ENCODE results near the gene KRT3.

The KRT3 gene

GRCh38 chr12:52783563-52784316 lies 12.2 kb downstream of the KRT3 start:
- no peak for DNase-seq (ENCODE audit: low read depth, low spot score)

GRCh38 chr12:52782502-52782901 lies 13.4 kb downstream of the KRT3 start:
- DNase-seq (ENCODE audit: low read depth, low spot score): no peak

- no peak for DNase-seq (ENCODE audit: low read depth, low spot score)
Measured at GRCh38 chr12:52781399-52782082, 14.4 kb downstream of the KRT3 start.

GRCh38 chr12:52779914-52780313 lies 16.0 kb downstream of the KRT3 start:
- DNase-seq (ENCODE audit: low read depth, low spot score): no peak

- DNase-seq (ENCODE audit: low read depth, low spot score): no peak
Measured at GRCh38 chr12:52778833-52779232, 17.1 kb downstream of the KRT3 start.

GRCh38 chr12:52777566-52777965 lies 18.4 kb downstream of the KRT3 start:
- no peak for DNase-seq (ENCODE audit: low read depth, low spot score)

GRCh38 chr12:52776913-52777395 lies 19.0 kb downstream of the KRT3 start, which contains the start of gene KRT76:
Gene KRT76 (minus strand): TSS chr12:52777345. CDS start chr12:52777291, 54 bp downstream.
- DNase-seq (ENCODE audit: low read depth, low spot score): no peak

- DNase-seq (ENCODE audit: low read depth, low spot score): no peak
Measured at GRCh38 chr12:52776435-52776834, 19.5 kb downstream of the KRT3 start.

- no peak for DNase-seq (ENCODE audit: low read depth, low spot score)
Measured at GRCh38 chr12:52774629-52775250, 21.2 kb downstream of the KRT3 start.

GRCh38 chr12:52772772-52773171 lies 23.1 kb downstream of the KRT3 start:
- no peak for DNase-seq (ENCODE audit: low read depth, low spot score)

- DNase-seq (ENCODE audit: low read depth, low spot score): no peak
Measured at GRCh38 chr12:52772188-52772587, 23.7 kb downstream of the KRT3 start.

GRCh38 chr12:52771505-52771904 lies 24.4 kb downstream of the KRT3 start:
- DNase-seq (ENCODE audit: low read depth, low spot score): no peak

- no peak for DNase-seq (ENCODE audit: low read depth, low spot score)
Measured at GRCh38 chr12:52771088-52771487, 24.8 kb downstream of the KRT3 start.

- no peak for DNase-seq (ENCODE audit: low read depth, low spot score)
Measured at GRCh38 chr12:52769946-52770345, 26.0 kb downstream of the KRT3 start.

- no peak for DNase-seq (ENCODE audit: low read depth, low spot score)
Measured at GRCh38 chr12:52769354-52769753, 26.6 kb downstream of the KRT3 start.

GRCh38 chr12:52768479-52769200 lies 27.3 kb downstream of the KRT3 start:
- no peak for DNase-seq (ENCODE audit: low read depth, low spot score)

GRCh38 chr12:52767427-52767826 lies 28.5 kb downstream of the KRT3 start:
- no peak for DNase-seq (ENCODE audit: low read depth, low spot score)

GRCh38 chr12:52767020-52767379 lies 28.9 kb downstream of the KRT3 start:
- DNase-seq (ENCODE audit: low read depth, low spot score): no peak

- DNase-seq (ENCODE audit: low read depth, low spot score): no peak
Measured at GRCh38 chr12:52766351-52767019, 29.4 kb downstream of the KRT3 start.

- DNase-seq (ENCODE audit: low read depth, low spot score): no peak
Measured at GRCh38 chr12:52765702-52766101, 30.2 kb downstream of the KRT3 start.

- no peak for DNase-seq (ENCODE audit: low read depth, low spot score)
Measured at GRCh38 chr12:52763991-52764390, 31.9 kb downstream of the KRT3 start.
